ENCODE data around the gene PDZD11. TPM values are rescaled to one million over a fixed set of nuclear protein-coding genes. Genes with fewer than 3 reads are reported as not detected.
"Not testable (repeated sequence)": the region's sequence is repeated elsewhere in the genome, so short reads cannot be mapped to it uniquely, and the experiment has no call there.

Gene PDZD11, protein sequence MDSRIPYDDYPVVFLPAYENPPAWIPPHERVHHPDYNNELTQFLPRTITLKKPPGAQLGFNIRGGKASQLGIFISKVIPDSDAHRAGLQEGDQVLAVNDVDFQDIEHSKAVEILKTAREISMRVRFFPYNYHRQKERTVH
- 10 to 100 TPM in 11 of 12 donors, not detected in 1; 26.5 to 46.1 (median 39.5) TPM for polyA plus RNA-seq (ENCODE audit: insufficient read length in 12 of 12)
- long read RNA-seq, donor 1, transcript PDZD11-201 (7 exons, 1,043 nt), result major isoform, 22 of 28 reads
- long read RNA-seq, donor 1, partial matches to known transcripts, result 6 of 28 reads
- long read RNA-seq, donor 1, other reads (novel, unspliced or antisense), result 0 of 28 reads
- long read RNA-seq, donor 2, transcript PDZD11-201 (7 exons, 1,043 nt), result major isoform, 24 of 25 reads
- long read RNA-seq, donor 2, partial matches to known transcripts, result 0 of 25 reads
- long read RNA-seq, donor 2, other reads (novel, unspliced or antisense), result 0 of 25 reads
- long read RNA-seq, donor 3, transcript PDZD11-201 (7 exons, 1,043 nt), result major isoform, 6 of 7 reads
- long read RNA-seq, donor 3, partial matches to known transcripts, result 0 of 7 reads
- long read RNA-seq, donor 3, other reads (novel, unspliced or antisense), result 0 of 7 reads
- long read RNA-seq, donor 4, transcript PDZD11-201 (7 exons, 1,043 nt), result major isoform, 7 of 7 reads
- long read RNA-seq, donor 4, partial matches to known transcripts, result 0 of 7 reads
- long read RNA-seq, donor 4, other reads (novel, unspliced or antisense), result 0 of 7 reads
- long read RNA-seq, donor 5, transcript PDZD11-201 (7 exons, 1,043 nt), result major isoform, 32 of 32 reads
- long read RNA-seq, donor 5, partial matches to known transcripts, result 0 of 32 reads
- long read RNA-seq, donor 5, other reads (novel, unspliced or antisense), result 0 of 32 reads
- long read RNA-seq, donor 6, transcript PDZD11-201 (7 exons, 1,043 nt), result major isoform, 18 of 21 reads
- long read RNA-seq, donor 6, partial matches to known transcripts, result 0 of 21 reads
- long read RNA-seq, donor 6, other reads (novel, unspliced or antisense), result 0 of 21 reads
- long read RNA-seq, donor 7, transcript PDZD11-201 (7 exons, 1,043 nt), result major isoform, 11 of 11 reads
- long read RNA-seq, donor 7, partial matches to known transcripts, result 0 of 11 reads
- long read RNA-seq, donor 7, other reads (novel, unspliced or antisense), result 0 of 11 reads
- long read RNA-seq, donor 8, transcript PDZD11-201 (7 exons, 1,043 nt), result major isoform, 21 of 23 reads
- long read RNA-seq, donor 8, partial matches to known transcripts, result 0 of 23 reads
- long read RNA-seq, donor 8, other reads (novel, unspliced or antisense), result 0 of 23 reads
- long read RNA-seq, donor 9, transcript PDZD11-201 (7 exons, 1,043 nt), result major isoform, 11 of 12 reads
- long read RNA-seq, donor 9, partial matches to known transcripts, result 0 of 12 reads
- long read RNA-seq, donor 9, other reads (novel, unspliced or antisense), result 0 of 12 reads
- long read RNA-seq, donor 10, transcript PDZD11-201 (7 exons, 1,043 nt), result major isoform, 19 of 21 reads
- long read RNA-seq, donor 10, partial matches to known transcripts, result 0 of 21 reads
- long read RNA-seq, donor 10, other reads (novel, unspliced or antisense), result 0 of 21 reads
- long read RNA-seq, donor 11, transcript PDZD11-201 (7 exons, 1,043 nt), result major isoform, 30 of 33 reads
- long read RNA-seq, donor 11, partial matches to known transcripts, result 0 of 33 reads
- long read RNA-seq, donor 11, other reads (novel, unspliced or antisense), result 0 of 33 reads

- peak; percentile 87 for DNase-seq
Observed at GRCh38 chrX:70289793-70290770, at the start of gene PDZD11, which contains the start of gene KIF4A. PDZD11 (minus strand) TSS chrX:70289927; CDS start chrX:70289341, 586 bp downstream. KIF4A (plus strand) TSS chrX:70290104; CDS start chrX:70290459, 355 bp downstream.

DNA sequence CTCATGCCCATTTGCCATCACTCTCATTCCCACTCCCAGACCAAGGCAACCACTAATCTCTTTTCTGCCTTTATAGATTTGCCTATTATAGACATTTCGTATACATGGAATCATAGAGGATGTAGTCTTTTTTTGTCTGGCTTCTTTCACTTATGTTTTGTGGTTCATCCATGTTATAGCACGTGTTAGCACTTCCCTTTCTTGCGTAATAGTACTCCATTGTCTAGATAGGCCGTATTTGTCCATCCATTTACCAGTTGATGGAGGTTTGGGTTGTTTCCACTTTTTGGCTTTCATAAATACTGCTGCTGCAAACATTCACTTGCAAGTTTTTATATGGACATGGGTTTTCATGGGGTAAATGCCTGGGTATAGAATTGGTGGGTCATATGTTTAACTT is 48.6 kb upstream of the PDZD11 start:
- no peak for DNase-seq

- DNase-seq, result no peak
Observed at GRCh38 chrX:70336767-70337166, 47.0 kb upstream of the PDZD11 start.

GRCh38 chrX:70332600-70332999 is 42.9 kb upstream of the PDZD11 start:
- DNase-seq, result no peak

GRCh38 chrX:70331161-70331560 is 41.4 kb upstream of the PDZD11 start:
- DNase-seq, result no peak

GRCh38 chrX:70324326-70324725 is 34.6 kb upstream of the PDZD11 start:
- no peak for DNase-seq

- DNase-seq, result not testable (repeated sequence)
Observed at GRCh38 chrX:70323628-70324027, 33.9 kb upstream of the PDZD11 start.

GRCh38 chrX:70322784-70323183 is 33.1 kb upstream of the PDZD11 start:
- DNase-seq, result no peak

GRCh38 chrX:70313503-70313902 is 23.8 kb upstream of the PDZD11 start:
- no peak for DNase-seq

- DNase-seq, result no peak
Observed at GRCh38 chrX:70301716-70302115, 12.0 kb upstream of the PDZD11 start.

GRCh38 chrX:70293621-70294020 is 3.9 kb upstream of the PDZD11 start:
- DNase-seq, result no peak

GRCh38 chrX:70292788-70293187 is 3.1 kb upstream of the PDZD11 start:
- DNase-seq, result no peak

- DNase-seq, result no peak
Observed at GRCh38 chrX:70289168-70289792, 447 bp downstream of the PDZD11 start.

- DNase-seq, result no peak
Observed at GRCh38 chrX:70281951-70282350, 7.8 kb downstream of the PDZD11 start, which contains the start of gene RAB41. RAB41 (plus strand) TSS chrX:70282172; CDS start chrX:70282218, 46 bp downstream.

- DNase-seq, result no peak
Observed at GRCh38 chrX:70280573-70280972, 9.2 kb downstream of the PDZD11 start.

DNA sequence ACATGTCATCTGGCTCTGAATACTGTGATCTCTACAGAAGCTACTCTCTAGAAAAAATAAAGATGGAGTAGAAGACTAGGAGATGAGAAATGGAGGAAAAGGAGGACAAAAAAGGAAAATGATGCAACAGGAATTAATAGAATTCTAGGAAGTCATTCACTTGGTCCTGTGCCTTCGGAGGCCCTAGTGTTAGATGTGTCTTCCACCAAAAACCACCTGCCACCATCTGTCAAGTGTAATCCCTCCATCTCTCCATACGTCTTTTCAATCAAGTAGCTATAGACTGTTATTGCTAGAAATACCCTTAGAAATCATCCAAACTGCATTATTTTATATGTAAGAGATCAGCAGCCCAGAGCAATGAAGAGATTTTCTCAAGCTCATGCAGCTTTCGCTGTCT is 10.6 kb downstream of the PDZD11 start:
- no peak for DNase-seq

DNA sequence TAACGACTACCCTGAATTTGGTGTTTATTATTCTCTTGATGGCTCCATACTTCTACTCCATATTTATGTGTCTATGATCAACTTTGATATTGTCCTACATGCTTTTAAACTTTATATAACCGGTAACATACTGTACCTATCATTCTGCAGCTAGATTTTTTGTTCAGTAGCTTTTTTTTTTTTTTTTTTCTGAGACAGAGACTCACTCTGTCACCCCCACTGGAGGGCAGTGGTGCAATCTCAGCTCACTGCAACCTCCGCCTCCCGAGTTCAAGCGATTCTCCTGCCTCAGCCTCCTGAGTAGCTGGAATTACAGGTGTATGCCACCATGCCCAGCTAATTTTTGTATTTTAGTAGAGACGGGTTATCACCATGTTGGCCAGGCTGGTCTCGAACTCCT is 15.7 kb downstream of the PDZD11 start:
- DNase-seq, result not testable (repeated sequence)

DNA sequence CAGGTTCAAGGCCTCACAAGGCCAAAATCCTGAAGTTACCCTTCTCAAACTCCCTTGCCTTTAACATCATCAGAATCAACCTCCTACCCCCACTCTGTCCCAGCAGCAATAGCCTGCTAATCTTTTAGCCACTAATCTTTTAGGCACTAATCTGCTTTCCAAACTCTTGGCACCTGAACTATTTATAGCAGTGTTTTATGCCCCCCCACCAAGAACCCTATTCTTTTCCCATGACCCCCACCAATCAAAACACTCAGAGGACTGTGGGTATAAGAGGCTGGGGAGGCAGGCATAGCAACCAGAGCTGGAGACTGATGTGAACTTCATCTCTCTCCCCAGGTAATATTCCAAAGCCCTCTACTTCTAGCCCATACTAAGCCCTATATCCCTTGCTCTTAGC is 21.7 kb downstream of the PDZD11 start, which contains the start of gene ARR3:
TSS of gene ARR3 (plus strand) at position 301 of the 400 bp plus-strand sequence. CDS start 1,052 bp downstream, outside the sequence.
- no peak for DNase-seq

DNA sequence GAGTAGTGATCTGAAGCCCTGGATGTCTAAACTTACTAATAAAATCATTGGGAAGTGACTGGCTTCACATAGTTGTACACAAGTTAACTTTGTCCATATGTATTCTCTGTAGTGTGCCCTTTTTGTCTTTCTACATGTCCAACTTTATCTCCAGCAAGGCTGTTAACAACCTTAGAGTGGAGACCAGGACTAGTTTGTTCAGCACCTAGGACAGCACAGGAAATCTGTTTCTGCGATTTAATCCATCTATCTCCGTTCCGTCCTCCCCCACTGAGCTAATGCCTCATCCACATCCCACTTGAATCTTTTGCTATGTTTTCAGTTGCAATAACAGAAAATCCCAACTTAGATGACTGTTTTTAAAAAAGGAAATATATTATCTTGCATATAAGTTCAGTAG is 24.9 kb downstream of the PDZD11 start:
- DNase-seq, result no peak

Data from muscle of arm (tissue), 14 donors.